Measurements from ENCODE around the gene PTGER1.
"Not testable (repeated sequence)": the region's sequence is repeated elsewhere in the genome, so short reads cannot be mapped to it uniquely, and the experiment has no call there.

Gene PTGER1

GRCh38 chr19:14473073-14473977, 1.8 kb downstream of the PTGER1 start:
- no peak for DNase-seq

GRCh38 chr19:14472202-14472938, 2.8 kb downstream of the PTGER1 start:
- DNase-seq, result peak; percentile 95

GRCh38 chr19:14471436-14472187, 3.5 kb downstream of the PTGER1 start:
- DNase-seq, result no peak

GRCh38 chr19:14470031-14470876, 4.9 kb downstream of the PTGER1 start:
- no peak for DNase-seq

GRCh38 chr19:14467816-14468215, 7.3 kb downstream of the PTGER1 start:
- no peak for DNase-seq

GRCh38 chr19:14467391-14467790, 7.8 kb downstream of the PTGER1 start:
- no peak for DNase-seq

GRCh38 chr19:14463747-14464146, 11.4 kb downstream of the PTGER1 start:
- DNase-seq, result no peak

- DNase-seq, result not testable (repeated sequence)
These were observed 12.8 kb downstream of the PTGER1 start for GRCh38 chr19:14462401-14462800.

- DNase-seq, result no peak
These were observed 14.2 kb downstream of the PTGER1 start for GRCh38 chr19:14460935-14461334.

- no peak for DNase-seq
These were observed 15.5 kb downstream of the PTGER1 start for GRCh38 chr19:14459703-14460102.

- not testable (repeated sequence) for DNase-seq
These were observed 22.9 kb downstream of the PTGER1 start for GRCh38 chr19:14452303-14452702.

GRCh38 chr19:14450876-14451275, 24.3 kb downstream of the PTGER1 start:
- DNase-seq, result no peak

GRCh38 chr19:14450168-14450874, 24.8 kb downstream of the PTGER1 start:
- peak; percentile 85 for DNase-seq

- DNase-seq, result no peak
These were observed 25.8 kb downstream of the PTGER1 start for GRCh38 chr19:14449321-14449720.

GRCh38 chr19:14446336-14447036, 28.7 kb downstream of the PTGER1 start:
- DNase-seq, result no peak

- no peak for DNase-seq
These were observed 31.4 kb downstream of the PTGER1 start for GRCh38 chr19:14443632-14444216.

- DNase-seq, result no peak
These were observed 32.1 kb downstream of the PTGER1 start for GRCh38 chr19:14442891-14443631.

GRCh38 chr19:14441041-14441938, 33.9 kb downstream of the PTGER1 start:
- no peak for DNase-seq

- DNase-seq, result peak; percentile 92
These were observed 35.1 kb downstream of the PTGER1 start for GRCh38 chr19:14440049-14440448.
